GM21367 (cell line): ENCODE results near the gene PCLAF.
"Not testable (repeated sequence)": the region's sequence is repeated elsewhere in the genome, so short reads cannot be mapped to it uniquely, and the experiment has no call there.

ENCODE experiments used
- ATAC-seq: cut with Tn5 transposase; IDR thresholded peaks from one replicate; pipeline ENCODE4 v1.9.1; 2021; ENCODE audit not compliant: unreplicated experiment

Gene PCLAF

GRCh38 chr15:64326458-64326857 lies 54.8 kb downstream of the PCLAF start:
- ATAC-seq, result not testable (repeated sequence)

GRCh38 chr15:64324165-64324877 lies 56.9 kb downstream of the PCLAF start:
- no peak for ATAC-seq

- ATAC-seq, result no peak
Observed at GRCh38 chr15:64315216-64315615, 66.0 kb downstream of the PCLAF start.

- no peak for ATAC-seq
Observed at GRCh38 chr15:64314456-64314855, 66.8 kb downstream of the PCLAF start.
